Stomach (tissue), 9 donors: ENCODE measurements around the gene INPP5J. TPM values are rescaled to one million over a fixed set of nuclear protein-coding genes. Genes with fewer than 3 reads are reported as not detected.

Source experiments
- DNase-seq, 2 donors: peaks; one replicate each; pipeline versions ENCODE4 v3.0.0 to v3.0.0-alpha.2; 2013 to 2019
- H3K27ac ChIP-seq, 5 donors: fragments of 200-600 bp in 4 of 5; sonication (generic) in 4 of 5; one replicate each; pipeline ENCODE4 v1.5.1; 2013 to 2019; ENCODE audit warnings: mild to moderate bottlenecking in 1 of 5, moderate library complexity in 1 of 5
- H3K27me3 ChIP-seq, 3 donors: fragments of 200-600 bp; sonication (generic); one replicate each; pipeline ENCODE4 v1.5.1; 2017 to 2019; ENCODE audit warnings: mixed run types in 1 of 3
- H3K36me3 ChIP-seq, 4 donors: fragments of 200-600 bp; sonication (generic); 1 replicate in 3 of 4; 2 replicates in 1 of 4; pipeline ENCODE4 v1.5.1; 2016 to 2019
- H3K4me1 ChIP-seq, 4 donors: fragments of 200-600 bp; sonication (generic); one replicate each; pipeline ENCODE4 v1.5.1; 2016 to 2019
- H3K4me3 ChIP-seq, 4 donors: fragments of 200-600 bp; sonication (generic) in 3 of 4; one replicate each; pipeline ENCODE4 v1.5.1; 2016 to 2019; ENCODE audit warnings: mild to moderate bottlenecking in 1 of 4
- H3K9me3 ChIP-seq, 4 donors: fragments of 200-600 bp; sonication (generic); one replicate each; pipeline ENCODE4 v1.5.1; 2016 to 2019
- EP300 ChIP-seq: sonication (generic); formaldehyde crosslinking; IDR thresholded peaks from one replicate; pipeline ENCODE4 v1.6.1; 2017; ENCODE audit warnings: antibody characterized with exemption
- POLR2A ChIP-seq, 4 donors: fragments of 450-650 bp; IDR thresholded peaks; one replicate each; pipeline ENCODE4 v1.6.1; 2016; ENCODE audit warnings: antibody characterized with exemption in 4 of 4, control low read depth in 2 of 4, mild to moderate bottlenecking in 1 of 4, moderate library complexity in 1 of 4
- POLR2AphosphoS5 ChIP-seq, 3 donors: sonication (generic); formaldehyde crosslinking; IDR thresholded peaks; one replicate each; pipeline ENCODE4 v1.6.1; 2016; ENCODE audit warnings: antibody characterized with exemption in 3 of 3
- whole genome bisulfite sequencing, 5 donors: extraction: QIAGEN DNeasy Blood & Tissue Kit in 3 of 5; methylation state at CpG; one replicate each; pipeline versions ENCODE4 v1.1.5 to v1.1.7; 2013 to 2018; 5-methylcytosine and 5-hydroxymethylcytosine counted together
- intact Hi-C: fragments of 100-400 bp; cut with DNase I; formaldehyde crosslinking; loops from one replicate; pipeline ENCODE4 v1.15.1; 2023; ENCODE audit warnings: low total_unique reads
- polyA plus RNA-seq, 3 donors: library from polyadenylated mRNA; stranded (reverse); fragments of 200-250 nt; gene quantifications; one replicate each; pipeline ENCODE4 v1.2.3, GENCODE V29; 2013
- total RNA-seq, 5 donors: library from RNA; depleted of rRNA; stranded (reverse); fragments of >200 nt; gene quantifications; one replicate each; pipeline versions ENCODE4 v1.1.0 to v1.2.3, GENCODE V29; 2014 to 2016
- TF ChIP-seq, protein P1 (sequence below), 7 experiments: fragments of 450-650 bp in 4 of 7; fragments of 200-600 bp in 3 of 7; sonication (generic) in 3 of 7; IDR thresholded peaks; one replicate each; pipeline ENCODE4 v1.5.1; 2016 to 2019; ENCODE audit warnings: antibody characterized with exemption in 7 of 7, control low read depth in 2 of 7, mild to moderate bottlenecking in 1 of 7
- donor health status: healthy with polysubstance abuse.
- donor health status: Bipolar disorder and iron deficiency.
- donor health status: healthy.

INPP5J gene
- total and polyA plus RNA-seq, 8 donors = 1.8 to 34.4 (median 9.3) TPM

DNA sequence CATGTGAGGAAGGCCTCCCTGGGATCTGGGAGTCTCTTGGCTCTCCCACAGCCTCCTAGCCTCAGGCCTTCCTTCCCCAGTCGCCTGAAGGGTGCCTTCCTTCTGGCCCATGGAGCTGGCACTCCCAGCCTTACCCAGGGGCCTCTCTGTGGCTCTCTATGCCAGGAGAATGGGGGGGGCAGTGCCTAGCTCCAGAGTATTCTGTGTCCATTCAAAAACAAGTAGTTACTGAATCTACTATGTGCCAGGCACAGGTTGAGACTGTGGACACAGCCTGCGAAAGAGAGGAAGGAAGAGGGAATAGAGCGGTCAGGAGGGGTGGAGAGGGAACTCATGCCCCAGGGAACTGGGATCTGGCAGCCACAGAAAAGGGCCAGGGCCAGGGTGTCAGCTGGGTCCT is 20.3 kb downstream of the INPP5J start:
- no peak for DNase-seq
- Histone ChIP-seq H3K4me3 (no peak overlapping the region), H3K36me3 (no peaks in the 10 kb centered on the region), H3K4me1 (peaks cover 0 to 15% (median 13%) of the 10 kb centered on the region in 4 donors), H3K9me3 (no peaks in the 10 kb centered on the region), H3K27me3 (peaks cover 0 to 20% (median 9%) of the 10 kb centered on the region in 3 donors), H3K27ac (no peak overlapping the region)
- no peak for TF ChIP-seq POLR2AphosphoS5 (IDR thresholded peaks at IDR 0.05)
- no peak for TF ChIP-seq POLR2A (IDR thresholded peaks at IDR 0.05)
- TF ChIP-seq EP300 = no peak
- TF ChIP-seq, protein P1, sequence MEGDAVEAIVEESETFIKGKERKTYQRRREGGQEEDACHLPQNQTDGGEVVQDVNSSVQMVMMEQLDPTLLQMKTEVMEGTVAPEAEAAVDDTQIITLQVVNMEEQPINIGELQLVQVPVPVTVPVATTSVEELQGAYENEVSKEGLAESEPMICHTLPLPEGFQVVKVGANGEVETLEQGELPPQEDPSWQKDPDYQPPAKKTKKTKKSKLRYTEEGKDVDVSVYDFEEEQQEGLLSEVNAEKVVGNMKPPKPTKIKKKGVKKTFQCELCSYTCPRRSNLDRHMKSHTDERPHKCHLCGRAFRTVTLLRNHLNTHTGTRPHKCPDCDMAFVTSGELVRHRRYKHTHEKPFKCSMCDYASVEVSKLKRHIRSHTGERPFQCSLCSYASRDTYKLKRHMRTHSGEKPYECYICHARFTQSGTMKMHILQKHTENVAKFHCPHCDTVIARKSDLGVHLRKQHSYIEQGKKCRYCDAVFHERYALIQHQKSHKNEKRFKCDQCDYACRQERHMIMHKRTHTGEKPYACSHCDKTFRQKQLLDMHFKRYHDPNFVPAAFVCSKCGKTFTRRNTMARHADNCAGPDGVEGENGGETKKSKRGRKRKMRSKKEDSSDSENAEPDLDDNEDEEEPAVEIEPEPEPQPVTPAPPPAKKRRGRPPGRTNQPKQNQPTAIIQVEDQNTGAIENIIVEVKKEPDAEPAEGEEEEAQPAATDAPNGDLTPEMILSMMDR (IDR thresholded peaks at IDR 0.05) = no peak
- intact Hi-C loops = loop anchor here (10.0 kb wide), 1 partner anchor 198 kb away; no protein-coding TSS in a partner anchor
- 30 to 53% (median 39%) methylated on average over 3 of the region's 3 CpGs for WGBS, 5 donors

DNA sequence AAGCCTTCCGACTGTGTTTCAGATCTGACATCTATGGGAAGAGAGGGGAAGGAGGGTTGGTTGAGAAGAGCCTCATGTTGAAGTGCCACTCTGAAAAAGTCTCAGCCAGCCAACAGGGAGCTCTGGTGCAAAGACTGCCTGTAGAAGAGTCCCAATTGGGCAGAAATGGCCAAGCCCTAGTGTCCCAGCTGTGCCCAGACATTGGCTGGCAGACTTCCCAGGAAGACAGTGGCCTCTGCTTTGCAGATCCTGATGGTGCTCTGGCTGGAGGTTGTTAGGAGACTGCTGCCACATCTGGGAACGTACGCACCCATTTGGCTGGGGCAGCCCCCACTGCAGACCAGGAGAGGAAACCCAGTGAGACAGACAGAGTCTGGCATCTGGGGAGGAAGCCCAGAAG is 20.8 kb downstream of the INPP5J start:
- no peaks in the 10 kb centered on the region for H3K36me3 ChIP-seq
- no peak for DNase-seq
- H3K27me3 ChIP-seq = peaks cover 0 to 18% (median 9%) of the 10 kb centered on the region in 3 donors
- no peaks in the 10 kb centered on the region for H3K9me3 ChIP-seq
- no peak overlapping the region for H3K4me3 ChIP-seq
- WGBS, 5 donors = 79 to 92% (median 83%) methylated on average over 3 of the region's 3 CpGs
- no peak overlapping the region for H3K27ac ChIP-seq
- peaks cover 1 to 18% (median 17%) of the 10 kb centered on the region in 4 donors for H3K4me1 ChIP-seq
- TF ChIP-seq POLR2A (IDR thresholded peaks at IDR 0.05) = no peak
- no peak for TF ChIP-seq POLR2AphosphoS5 (IDR thresholded peaks at IDR 0.05)
- TF ChIP-seq, protein P1 (IDR thresholded peaks at IDR 0.05) = no peak
- intact Hi-C loops = loop anchor here (10.0 kb wide), 1 partner anchor 199 kb away; no protein-coding TSS in a partner anchor

DNA sequence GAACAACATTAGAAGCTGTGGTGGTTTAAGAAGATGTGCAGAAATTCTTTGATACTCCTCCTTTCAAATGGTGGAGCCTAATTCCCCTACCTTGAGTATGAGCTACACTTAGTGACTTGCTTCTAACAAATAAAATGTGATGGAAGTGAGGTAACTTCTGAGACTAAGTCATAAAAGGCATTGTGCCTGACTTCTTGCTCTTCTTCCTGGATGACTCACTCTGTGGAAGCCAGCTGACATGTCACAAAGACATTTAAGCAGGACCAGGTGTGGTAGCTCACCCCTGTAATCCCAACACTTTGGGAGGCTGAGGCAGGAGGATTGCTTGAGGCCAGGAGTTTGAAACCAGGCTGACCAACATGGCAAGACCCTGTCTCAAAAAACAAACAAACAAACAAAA is 21.5 kb downstream of the INPP5J start:
- H3K4me1 ChIP-seq = peaks cover 8 to 25% (median 24%) of the 10 kb centered on the region in 4 donors
- no peak for TF ChIP-seq EP300
- TF ChIP-seq, protein P1 (IDR thresholded peaks at IDR 0.05) = no peak
- TF ChIP-seq POLR2A (IDR thresholded peaks at IDR 0.05) = no peak
- TF ChIP-seq POLR2AphosphoS5 (IDR thresholded peaks at IDR 0.05) = no peak
- H3K27ac ChIP-seq = no peak overlapping the region
- no peaks in the 10 kb centered on the region for H3K36me3 ChIP-seq
- peaks cover 0 to 14% (median 9%) of the 10 kb centered on the region in 3 donors for H3K27me3 ChIP-seq
- intact Hi-C loops = loop anchor here (10.0 kb wide), 1 partner anchor 199 kb away; no protein-coding TSS in a partner anchor
- no peak for DNase-seq
- H3K9me3 ChIP-seq = no peaks in the 10 kb centered on the region
- no peak overlapping the region for H3K4me3 ChIP-seq

GRCh38 chr22:31148488-31148887 is 25.7 kb downstream of the INPP5J start:
- intact Hi-C loops = loop anchor here (10.0 kb wide), 1 partner anchor 204 kb away; no protein-coding TSS in a partner anchor
- H3K4me1 ChIP-seq = peaks cover 8 to 13% (median 12%) of the 10 kb centered on the region in 4 donors
- H3K27ac ChIP-seq = peak overlapping the region in 4 of 5 donors; percentile 17 to 75 (median 64)
- DNase-seq = no peak
- TF ChIP-seq POLR2AphosphoS5 (IDR thresholded peaks at IDR 0.05) = no peak
- no peak for TF ChIP-seq EP300
- TF ChIP-seq POLR2A (IDR thresholded peaks at IDR 0.05) = no peak
- TF ChIP-seq, protein P1 (IDR thresholded peaks at IDR 0.05) = no peak
- no peak overlapping the region for H3K4me3 ChIP-seq
- H3K36me3 ChIP-seq = no peaks in the 10 kb centered on the region
- H3K27me3 ChIP-seq = no peaks in the 10 kb centered on the region
- WGBS, 5 donors = 28 to 66% (median 35%) methylated on average over 1 of the region's 1 CpG
- no peaks in the 10 kb centered on the region for H3K9me3 ChIP-seq
